ENCODE data around the gene TMEM126B. TPM values are rescaled to one million over a fixed set of nuclear protein-coding genes. Genes with fewer than 3 reads are reported as not detected.
"Not testable (repeated sequence)": the region's sequence is repeated elsewhere in the genome, so short reads cannot be mapped to it uniquely, and the experiment has no call there.

Gene TMEM126B
- total RNA-seq, 1 donor from 2014 or later: 68.0 TPM

GRCh38 chr11:85670949-85671663, 42.7 kb downstream of the TMEM126B start:
- DNase-seq; ATAC-seq; intact Hi-C loops (cut with micrococcal nuclease): not testable (repeated sequence)

GRCh38 chr11:85672105-85672902, 43.9 kb downstream of the TMEM126B start:
- no peak for DNase-seq
- intact Hi-C loops (cut with micrococcal nuclease): no loop called here
- ATAC-seq: no peak

- ATAC-seq: no peak
- intact Hi-C loops (cut with micrococcal nuclease): no loop called here
- DNase-seq: no peak
Measured at GRCh38 chr11:85673393-85673792, 45.0 kb downstream of the TMEM126B start.

GRCh38 chr11:85679576-85679975, 51.2 kb downstream of the TMEM126B start:
- intact Hi-C loops (cut with micrococcal nuclease): no loop called here
- ATAC-seq (no peak), DNase-seq (no peak)

- ATAC-seq (no peak), DNase-seq (no peak)
- intact Hi-C loops (cut with micrococcal nuclease): no loop called here
Measured at GRCh38 chr11:85680897-85681296, 52.5 kb downstream of the TMEM126B start.

GRCh38 chr11:85682330-85683305, 54.2 kb downstream of the TMEM126B start:
- intact Hi-C loops (cut with micrococcal nuclease): no loop called here
- DNase-seq (peak; percentile 88), ATAC-seq (peak; percentile 76)

GRCh38 chr11:85685125-85685819, 56.9 kb downstream of the TMEM126B start:
- intact Hi-C loops (cut with micrococcal nuclease): no loop called here
- DNase-seq: peak; percentile 45
- peak; percentile 20 for ATAC-seq

GRCh38 chr11:85685820-85686459, 57.5 kb downstream of the TMEM126B start, which contains the start of gene CCDC89:
Gene CCDC89, minus strand, starts transcription at chr11:85686195. Its CDS starts 65 bp downstream, at chr11:85686130.
- intact Hi-C loops (cut with micrococcal nuclease): no loop called here
- ATAC-seq (peak; percentile 93), DNase-seq (peak; percentile 84)

Other genes starting within 250 kb of the TMEM126B start
- gene DLG2, start 1.2 kb upstream of the TMEM126B start, total RNA-seq: 5.7 TPM
- gene TMEM126A, start 19.4 kb downstream of the TMEM126B start, total RNA-seq: 77.4 TPM
- 12.9 TPM for gene CREBZF, start 36.5 kb downstream of the TMEM126B start, total RNA-seq
- 0.30 TPM for gene CCDC89, start 57.6 kb downstream of the TMEM126B start, total RNA-seq
- gene SYTL2, start 182.5 kb downstream of the TMEM126B start, total RNA-seq: 2.8 TPM
- not detected for gene CCDC83, start 226.8 kb downstream of the TMEM126B start, total RNA-seq

All from left ventricle myocardium superior (tissue), 1 donor.